C4-2B (cell line): ENCODE results near the gene SLC4A9.

ENCODE experiments used
- CTCF ChIP-seq: fragments of 450-650 bp; conservative IDR thresholded peaks from 2 replicates; pipeline ENCODE4 v1.5.1; 2017; ENCODE audit warnings: mild to moderate bottlenecking
- ZFX ChIP-seq: fragments of 450-650 bp; IDR thresholded peaks from 2 replicates; pipeline ENCODE4 v1.6.1; 2017

GRCh38 chr5:140340605-140341121, 19.3 kb upstream of the SLC4A9 start:
- TF ChIP-seq CTCF (no peak), ZFX (no peak)
